HG03025 (cell line): Measurements from ENCODE around the gene PEAK3.

Experiments
- ATAC-seq: cut with Tn5 transposase; IDR thresholded peaks from one replicate; pipeline ENCODE4 v1.9.1; 2021; ENCODE audit warnings: mild to moderate bottlenecking, moderate library complexity; ENCODE audit not compliant: unreplicated experiment, low FRiP score

PEAK3 gene

DNA sequence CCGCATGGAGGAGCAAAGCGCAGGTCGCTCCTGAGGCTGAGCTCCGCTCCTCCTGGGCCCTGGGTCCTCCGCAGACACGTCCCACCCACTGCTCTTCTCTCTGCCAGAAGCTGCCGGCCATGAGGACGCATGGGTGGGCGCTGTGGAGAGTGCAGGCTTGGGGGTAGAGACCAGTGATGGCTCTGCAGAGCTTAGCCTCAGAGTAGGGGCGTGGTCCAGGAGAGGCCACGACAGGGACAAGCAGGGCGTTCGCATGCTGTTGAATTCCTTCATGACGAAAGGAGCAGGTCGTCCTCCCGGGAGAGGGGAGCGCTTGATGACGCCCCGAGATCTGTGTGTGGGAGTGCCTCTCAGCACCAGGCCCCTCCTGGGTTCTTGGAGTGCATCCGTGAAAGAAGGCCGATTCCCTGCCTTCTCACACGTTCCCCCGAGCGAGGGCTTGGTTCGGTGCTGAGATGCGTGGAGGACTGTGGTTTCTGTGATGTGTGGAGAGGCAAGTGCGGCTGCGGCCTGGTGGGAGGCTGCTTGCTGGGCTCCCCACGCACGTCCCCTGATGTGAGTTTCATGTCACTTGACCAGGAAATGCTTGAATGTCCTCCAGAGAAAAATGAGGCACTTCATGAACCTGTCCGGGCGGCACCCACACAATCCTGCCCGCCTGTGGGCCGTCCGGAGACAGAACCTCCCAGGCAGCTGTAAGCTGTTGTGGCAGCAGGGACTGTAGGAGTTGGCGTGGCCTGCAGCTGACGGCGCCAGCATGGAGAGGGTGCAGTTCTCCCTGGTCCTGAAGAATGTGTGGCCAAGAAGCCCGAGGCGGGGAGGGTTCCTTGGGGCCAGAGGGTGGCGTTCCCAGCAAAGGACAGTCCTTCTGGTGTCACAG lies 40.9 kb downstream of the PEAK3 start:
- no peak for ATAC-seq

DNA sequence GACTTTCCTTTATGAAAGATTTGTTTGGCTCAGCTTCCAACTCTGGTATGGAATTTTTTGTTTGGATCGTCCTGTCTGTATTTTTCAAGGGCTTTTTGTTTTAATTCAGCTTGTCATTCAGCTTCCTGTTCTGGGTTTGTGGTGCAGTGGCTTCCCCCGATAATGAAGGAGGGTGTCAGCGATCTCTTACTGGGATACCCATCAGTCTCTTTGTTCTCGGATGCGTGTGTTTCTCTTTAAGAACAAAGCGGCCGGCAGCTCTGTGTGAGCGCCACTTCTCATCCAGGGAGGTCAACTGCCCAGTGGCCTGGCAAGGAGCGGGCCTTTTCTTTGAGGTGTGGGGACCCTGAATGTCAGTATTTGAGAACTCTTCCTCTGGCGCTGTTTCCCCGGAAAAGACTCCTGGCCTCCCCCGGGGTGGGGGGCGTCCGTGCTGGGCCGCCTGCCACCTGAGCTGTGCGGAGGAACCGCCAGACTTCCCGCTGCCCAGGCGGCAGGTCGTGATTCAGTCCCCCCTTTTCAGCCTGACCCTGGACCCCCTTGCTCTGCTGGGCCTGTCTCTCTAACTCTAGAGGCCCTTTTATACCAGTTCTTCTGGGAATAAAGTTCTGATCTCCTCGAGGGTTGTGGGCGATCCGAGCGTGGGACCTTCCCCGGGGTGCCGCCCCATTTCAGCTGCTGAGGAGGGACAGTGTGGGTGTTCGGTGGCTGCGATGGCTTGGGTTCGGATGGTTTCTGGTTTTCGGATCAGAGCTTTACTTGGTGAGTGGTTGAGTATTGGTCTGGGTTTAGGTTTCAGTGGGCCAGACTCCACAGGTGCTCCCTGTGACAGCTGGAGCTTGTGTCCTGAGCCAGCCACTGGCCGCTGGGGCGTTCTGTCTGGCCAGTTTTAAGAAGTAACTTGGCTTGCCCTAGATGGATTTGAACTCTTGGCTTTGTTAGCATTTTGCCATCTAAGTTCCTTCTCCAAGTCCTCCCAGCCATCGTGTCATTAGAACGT lies 41.9 kb downstream of the PEAK3 start:
- ATAC-seq: no peak

DNA sequence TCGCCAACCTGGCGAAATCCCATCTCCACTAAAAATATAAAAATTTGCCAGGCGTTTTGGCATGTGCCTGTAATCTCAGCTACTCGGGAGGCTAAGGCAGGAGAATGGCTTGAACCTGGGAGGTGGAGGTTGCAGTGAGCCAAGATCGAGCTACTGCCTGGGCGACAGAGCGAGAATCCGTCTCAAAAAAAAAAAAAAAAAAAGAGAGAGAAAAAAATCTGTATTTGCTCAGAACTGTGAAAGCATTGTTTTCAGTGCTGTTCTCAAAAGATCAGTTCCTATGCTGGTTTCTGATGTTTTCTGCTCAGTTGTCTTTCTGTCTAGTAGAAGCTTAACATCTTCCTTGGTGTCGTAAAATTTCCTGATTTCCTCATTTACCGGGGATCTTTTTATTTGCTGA lies 42.8 kb downstream of the PEAK3 start:
- no peak for ATAC-seq

GRCh38 chr19:2237869-2238153 lies 44.2 kb downstream of the PEAK3 start:
- no peak for ATAC-seq

- no peak for ATAC-seq
Observed at GRCh38 chr19:2237051-2237868, 44.7 kb downstream of the PEAK3 start.

DNA sequence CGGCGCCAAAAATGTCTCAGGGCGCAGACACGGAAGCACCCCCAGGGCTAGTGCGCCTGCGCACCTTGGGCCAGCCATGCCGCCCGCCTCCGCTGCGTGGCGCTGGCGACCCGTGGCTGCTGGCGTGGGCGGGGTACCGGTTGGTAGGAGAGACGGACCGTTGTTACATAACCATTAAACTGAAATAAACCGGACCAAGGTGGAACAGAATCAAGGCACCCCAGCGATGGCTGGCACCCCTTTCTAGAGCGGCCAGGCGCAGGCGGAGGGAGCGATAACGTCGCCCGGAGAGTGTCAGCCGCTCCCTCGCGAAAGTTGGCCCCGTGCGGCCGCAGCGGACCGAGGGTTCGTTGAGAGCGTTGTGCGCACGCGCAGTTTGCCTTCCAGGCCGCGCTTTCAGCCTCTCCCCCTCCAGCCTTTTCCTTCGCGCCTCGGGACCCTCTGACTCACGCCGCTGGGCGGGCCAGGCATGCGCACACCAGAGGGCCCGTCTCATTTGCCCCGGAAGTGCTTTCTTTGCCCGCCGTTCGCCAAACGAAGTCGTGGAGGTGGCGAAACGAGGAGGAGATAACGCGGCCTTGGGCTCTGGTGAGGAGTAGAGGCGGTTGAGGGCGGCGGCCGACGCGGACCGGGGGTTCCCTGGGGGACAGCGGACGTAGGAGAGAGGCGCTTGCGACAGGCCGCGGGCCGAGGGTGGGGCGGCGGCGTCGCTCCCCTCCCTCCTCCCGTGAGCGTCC lies 45.5 kb downstream of the PEAK3 start, which contains the start of the genes PLEKHJ1 and SF3A2:
Gene PLEKHJ1, minus strand, starts transcription at position 16 of the 737 bp plus-strand sequence. CDS start 81 bp downstream, outside the sequence.
Gene SF3A2, plus strand, starts transcription at position 511 of the 737 bp plus-strand sequence. CDS start 6,595 bp downstream, outside the sequence.
- peak; percentile 60 for ATAC-seq

- peak; percentile 24 for ATAC-seq
Observed at GRCh38 chr19:2236064-2236313, 46.0 kb downstream of the PEAK3 start.

DNA sequence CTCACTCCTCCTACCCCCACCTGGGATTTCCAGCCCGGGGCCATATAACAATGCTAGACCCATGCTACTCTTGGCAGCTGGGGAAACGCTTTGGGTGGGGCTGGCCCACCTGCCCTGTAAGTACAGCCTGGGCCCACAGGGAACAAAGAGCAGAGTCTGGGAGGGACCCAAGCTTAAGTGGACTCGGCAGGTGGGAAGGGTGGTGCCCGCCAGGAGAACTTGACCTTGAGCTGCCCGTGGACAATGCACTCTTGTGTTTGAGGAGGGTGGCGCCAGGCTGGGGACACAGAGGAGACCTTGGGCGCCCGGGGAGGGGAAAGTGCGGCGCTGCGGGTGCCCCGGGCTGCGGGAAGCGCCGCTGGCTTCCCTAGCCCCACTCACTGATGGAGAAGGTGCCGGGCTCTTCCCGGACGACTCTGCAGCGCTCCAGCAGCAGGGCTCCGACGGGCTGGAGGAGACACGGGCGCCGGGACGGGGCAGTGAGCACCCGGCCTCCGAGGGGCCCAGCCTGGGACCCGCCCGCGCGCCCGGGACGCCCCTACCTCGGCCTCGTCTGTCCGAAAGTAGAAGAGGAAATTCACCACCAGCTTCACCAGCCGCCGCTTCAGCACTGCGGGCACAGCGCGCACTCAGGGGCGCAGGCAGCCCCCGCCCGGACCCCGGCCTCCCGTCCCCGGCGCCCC lies 46.5 kb downstream of the PEAK3 start:
- peak; percentile 10 for ATAC-seq

- no peak for ATAC-seq
Observed at GRCh38 chr19:2234996-2235380, 47.0 kb downstream of the PEAK3 start.

DNA sequence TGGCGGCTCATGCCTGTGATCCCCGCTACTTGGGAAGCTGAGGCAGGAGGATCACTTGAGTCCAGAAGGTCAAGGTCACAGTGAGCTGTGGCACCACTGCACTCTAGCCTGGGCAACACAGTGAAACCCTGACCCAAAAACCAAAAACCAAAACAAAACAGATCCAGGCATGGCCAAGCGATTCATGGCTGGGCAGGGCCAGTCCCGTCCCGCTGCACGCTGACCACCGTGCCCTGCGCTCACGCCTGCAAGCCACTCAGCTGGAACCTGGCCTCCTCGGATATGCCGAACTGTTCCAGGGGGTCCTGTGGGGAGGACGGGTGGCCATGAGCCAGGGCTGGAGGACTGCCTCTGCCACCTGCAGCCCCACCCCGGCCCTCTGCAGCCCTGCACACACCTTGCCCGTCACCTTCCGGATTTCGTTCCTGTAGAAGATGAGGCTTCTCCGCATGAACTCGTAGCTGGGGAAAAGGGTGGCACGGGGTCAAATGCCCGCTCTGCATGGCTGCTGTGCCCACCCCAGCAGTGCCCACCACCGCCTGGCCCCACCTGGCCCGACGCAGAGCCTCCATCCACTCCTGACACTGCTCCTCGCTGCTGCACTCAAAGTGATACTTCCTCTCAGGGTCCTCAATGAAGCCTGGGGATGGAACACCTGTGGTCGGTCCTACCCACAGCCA lies 48.2 kb downstream of the PEAK3 start:
- ATAC-seq: no peak

GRCh38 chr19:2232286-2233151 lies 49.5 kb downstream of the PEAK3 start:
- ATAC-seq: no peak

DNA sequence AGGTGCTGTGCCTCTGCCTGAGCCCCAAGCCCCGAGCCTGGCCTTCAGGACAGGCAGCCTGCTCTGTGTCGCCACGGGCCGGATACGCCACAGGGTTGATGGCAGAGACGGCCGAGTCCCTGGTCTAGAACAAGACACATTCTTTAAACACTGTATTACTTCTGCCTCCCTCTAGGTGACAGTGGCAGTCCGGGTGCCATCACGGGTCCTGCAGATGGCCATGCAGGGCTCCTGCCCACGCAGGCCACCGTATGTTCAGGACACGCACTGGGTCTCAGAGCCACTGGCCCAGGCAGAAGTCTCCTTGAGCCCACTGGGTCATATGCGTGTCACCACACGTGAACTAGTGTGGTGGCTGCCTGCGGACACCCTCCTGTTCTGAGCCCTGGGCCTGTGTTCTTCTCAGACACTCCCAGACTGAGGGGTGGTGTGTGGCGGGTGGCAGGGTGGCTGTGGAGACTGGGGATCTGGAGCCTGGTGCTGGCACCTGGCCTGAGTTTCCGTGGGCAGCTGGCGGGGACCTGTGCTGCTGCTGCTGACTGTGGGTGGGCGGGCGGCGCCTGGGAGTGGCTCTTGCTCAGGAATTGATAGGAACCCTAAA lies 50.3 kb downstream of the PEAK3 start:
- ATAC-seq: no peak

- no peak for ATAC-seq
Observed at GRCh38 chr19:2230807-2231533, 51.0 kb downstream of the PEAK3 start.

GRCh38 chr19:2230033-2230531 lies 51.9 kb downstream of the PEAK3 start:
- ATAC-seq: no peak

GRCh38 chr19:2229103-2230032 lies 52.6 kb downstream of the PEAK3 start:
- ATAC-seq: no peak
